SU-DHL-6 (cell line): ENCODE data around the gene HOXC12.

Experiments used
- H2AFZ ChIP-seq: fragments of 200-600 bp; sonication (generic); 2 replicates; pipeline ENCODE4 v1.6.1; 2014; ENCODE audit warnings: low read depth, mild to moderate bottlenecking, moderate library complexity, mixed read lengths, antibody characterized with exemption, low read length; ENCODE audit not compliant: severe bottlenecking
- H3F3A ChIP-seq: fragments of 200-600 bp; shearing (Covaris generic); 2 replicates; pipeline ENCODE4 v1.6.0; 2016; ENCODE audit warnings: antibody characterized with exemption, mild to moderate bottlenecking; ENCODE audit not compliant: insufficient read depth
- H3K27ac ChIP-seq: fragments of 200-600 bp; sonication (generic); 2 replicates; pipeline ENCODE4 v1.5.1; 2016; ENCODE audit warnings: low read depth, mild to moderate bottlenecking, low read length, moderate library complexity, mixed read lengths
- H3K27me3 ChIP-seq: fragments of 200-600 bp; sonication (generic), shearing (Covaris generic); 2 replicates; pipeline ENCODE4 v1.6.0; 2014; ENCODE audit warnings: mild to moderate bottlenecking, low read length
- H3K36me3 ChIP-seq: fragments of 200-600 bp; sonication (generic); 2 replicates; pipeline ENCODE4 v1.6.1; 2014; ENCODE audit warnings: mild to moderate bottlenecking, low read length, mixed read lengths
- H3K4me2 ChIP-seq: fragments of 300-600, 200-600 bp; shearing (Covaris generic), sonication (generic); 2 replicates; pipeline ENCODE4 v1.6.0; 2014; ENCODE audit warnings: low read length, low read depth, mild to moderate bottlenecking; ENCODE audit not compliant: poor library complexity, severe bottlenecking
- H3K4me3 ChIP-seq: fragments of 200-600 bp; sonication (generic); 2 replicates; pipeline ENCODE4 v1.5.1; 2014; ENCODE audit warnings: antibody characterized with exemption, low read length, mild to moderate bottlenecking, mixed read lengths; ENCODE audit not compliant: insufficient read depth, poor library complexity, severe bottlenecking
- H3K79me2 ChIP-seq: fragments of 200-600 bp; sonication (generic); 2 replicates; pipeline ENCODE4 v1.6.1; 2014; ENCODE audit warnings: mild to moderate bottlenecking, low read length, moderate library complexity; ENCODE audit not compliant: insufficient read depth
- H3K9ac ChIP-seq: fragments of 200-600 bp; sonication (generic); 2 replicates; pipeline ENCODE4 v1.7.0; 2014; ENCODE audit warnings: mild to moderate bottlenecking, low read length
- H3K9me2 ChIP-seq: fragments of 200-600 bp; sonication (generic); replicated peaks from 2 replicates; pipeline ENCODE4 v1.6.1; 2014; ENCODE audit warnings: low read length; ENCODE audit not compliant: insufficient read depth
- H3K9me3 ChIP-seq: fragments of 200-600 bp; sonication (generic); 2 replicates; pipeline ENCODE4 v1.6.1; 2014; ENCODE audit warnings: low read length, mixed read lengths; ENCODE audit not compliant: insufficient read depth
- H4K20me1 ChIP-seq: fragments of 200-600 bp; sonication (generic); 2 replicates; pipeline ENCODE4 v1.6.1; 2014; ENCODE audit warnings: low read depth, mild to moderate bottlenecking, antibody characterized with exemption, low read length, moderate library complexity, mixed read lengths
- CTCF ChIP-seq: fragments of 200-600 bp; sonication (generic); IDR thresholded peaks from one replicate; pipeline ENCODE4 v1.5.1; 2017; ENCODE audit warnings: antibody characterized with exemption, mild to moderate bottlenecking, low read length, moderate library complexity; ENCODE audit not compliant: insufficient read depth, poor library complexity, severe bottlenecking
- EZH2phosphoT487 ChIP-seq: fragments of 200-600 bp; sonication (generic), shearing (Covaris generic); conservative IDR thresholded peaks from 2 replicates; pipeline ENCODE4 v1.6.1; 2018; ENCODE audit warnings: mild to moderate bottlenecking, antibody characterized with exemption, low read length, moderate library complexity, mixed read lengths

The HOXC12 gene

GRCh38 chr12:53947743-53948142, 7.0 kb upstream of the HOXC12 start:
- Histone ChIP-seq H3K36me3 (no peaks in the 10 kb centered on the region), H3K79me2 (no peaks in the 10 kb centered on the region), H3K9me3 (no peaks in the 10 kb centered on the region), H2AFZ (no peak overlapping the region), H3K9ac (no peak overlapping the region), H3K4me3 (no peak overlapping the region), H3F3A (no peaks in the 10 kb centered on the region), H4K20me1 (no peaks in the 10 kb centered on the region), H3K9me2 (no peaks in the 10 kb centered on the region), H3K27me3 (no peaks in the 10 kb centered on the region), H3K27ac (no peak overlapping the region), H3K4me2 (no peak overlapping the region)
- TF ChIP-seq CTCF (no peak), EZH2phosphoT487 (no peak)

- no peaks in the 10 kb centered on the region for H4K20me1 ChIP-seq
- TF ChIP-seq CTCF (no peak), EZH2phosphoT487 (no peak)
- no peaks in the 10 kb centered on the region for H3K9me2 ChIP-seq
- no peak overlapping the region for H2AFZ ChIP-seq
- H3K9me3 ChIP-seq, result no peaks in the 10 kb centered on the region
- H3K4me3 ChIP-seq, result no peak overlapping the region
- no peak overlapping the region for H3K4me2 ChIP-seq
- no peak overlapping the region for H3K9ac ChIP-seq
- H3K36me3 ChIP-seq, result no peaks in the 10 kb centered on the region
- H3K27me3 ChIP-seq, result no peaks in the 10 kb centered on the region
- no peaks in the 10 kb centered on the region for H3F3A ChIP-seq
- no peaks in the 10 kb centered on the region for H3K79me2 ChIP-seq
- no peak overlapping the region for H3K27ac ChIP-seq
Measured at GRCh38 chr12:53948650-53949593, 5.8 kb upstream of the HOXC12 start.

- H3K4me3 ChIP-seq, result no peak overlapping the region
- no peaks in the 10 kb centered on the region for H3K27me3 ChIP-seq
- H3K27ac ChIP-seq, result no peak overlapping the region
- no peak for TF ChIP-seq EZH2phosphoT487
- TF ChIP-seq CTCF, result no peak
- H3K36me3 ChIP-seq, result no peaks in the 10 kb centered on the region
- H3K9me3 ChIP-seq, result no peaks in the 10 kb centered on the region
- H3K4me2 ChIP-seq, result no peak overlapping the region
- H4K20me1 ChIP-seq, result no peaks in the 10 kb centered on the region
- no peak overlapping the region for H2AFZ ChIP-seq
- no peaks in the 10 kb centered on the region for H3F3A ChIP-seq
- no peaks in the 10 kb centered on the region for H3K9me2 ChIP-seq
- H3K79me2 ChIP-seq, result no peaks in the 10 kb centered on the region
- H3K9ac ChIP-seq, result no peak overlapping the region
Measured at GRCh38 chr12:53949631-53950436, 4.9 kb upstream of the HOXC12 start.
